A172 (cell line): ENCODE data around the gene IGFBP3. TPM values are rescaled to one million over a fixed set of nuclear protein-coding genes. Genes with fewer than 3 reads are reported as not detected.

Source experiments
- DNase-seq: peaks from one replicate; pipeline ENCODE4 v3.0.0-alpha.2; 2015; ENCODE audit warnings: low spot score
- total RNA-seq: library from RNA; depleted of rRNA; stranded (reverse); fragments of >200 nt; shearing (Covaris generic); gene quantifications from 2 replicates; pipeline ENCODE4 v1.2.3, GENCODE V29; 2014; rRNA removed

IGFBP3 gene
- total RNA-seq, 1 experiment from 2014 or later: 62.0 TPM

DNA sequence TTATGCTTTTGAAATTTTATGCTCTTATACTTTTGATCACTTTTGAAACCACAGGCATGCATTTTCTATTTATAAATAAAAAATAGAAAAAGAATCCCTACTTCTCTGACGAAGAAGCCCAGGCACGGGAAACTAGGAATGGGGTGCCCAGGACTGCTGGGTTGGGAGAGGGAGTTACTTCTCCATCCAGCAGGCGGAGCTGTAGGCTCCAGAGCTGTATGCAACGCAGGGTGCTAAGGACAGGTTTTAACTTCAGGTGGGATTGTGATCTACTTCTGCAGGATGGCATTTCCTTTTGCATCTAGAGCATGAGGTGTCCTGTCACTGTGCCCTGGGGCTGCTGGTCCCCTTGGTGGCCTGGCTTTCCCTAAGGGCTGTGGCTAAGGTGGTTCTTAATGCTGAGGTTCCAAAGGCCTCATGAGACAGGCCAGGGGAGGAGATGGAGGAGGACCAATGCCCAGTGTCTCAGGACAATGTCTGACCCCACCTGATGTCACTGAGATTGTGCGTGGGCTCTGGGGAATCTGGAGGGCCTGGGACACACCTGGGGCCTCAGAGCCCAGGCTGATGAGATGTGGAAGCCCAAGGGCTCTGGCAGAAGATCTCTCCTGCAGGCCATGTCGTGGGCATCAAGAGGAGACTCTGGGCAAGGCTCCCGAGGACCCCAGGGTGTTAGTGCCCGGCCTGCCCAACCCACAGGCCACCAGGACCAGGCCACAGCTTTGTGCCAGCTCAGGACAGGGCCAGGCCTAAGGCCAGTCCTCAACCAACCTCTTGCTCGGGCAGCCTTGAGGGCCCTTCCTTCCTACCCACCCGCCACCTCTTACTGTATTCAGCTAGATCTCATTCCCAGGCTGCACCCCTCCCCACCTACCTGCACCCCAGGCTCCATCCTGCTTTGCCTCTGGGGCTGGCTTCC, 48.7 kb downstream of the IGFBP3 start:
- DNase-seq: no peak

DNA sequence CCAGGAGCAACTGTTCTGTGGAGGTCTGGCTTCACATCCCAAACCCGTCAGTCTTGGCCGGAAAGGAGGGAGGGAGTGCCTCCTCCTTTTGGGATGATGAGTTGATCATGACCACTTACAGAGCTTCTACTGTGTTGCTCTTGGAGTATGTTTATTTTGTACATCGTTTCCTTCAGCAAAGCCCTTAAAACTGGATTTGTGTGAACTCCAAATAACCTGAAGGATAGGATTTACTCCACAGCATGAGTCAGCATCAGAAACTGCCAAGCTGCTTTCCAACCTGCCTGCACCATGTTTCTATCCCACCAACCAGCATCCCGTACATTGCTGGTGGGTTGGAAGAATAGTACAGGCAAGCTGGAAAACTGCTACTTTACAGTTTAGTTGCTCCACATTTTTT, 51.6 kb downstream of the IGFBP3 start:
- DNase-seq: peak; percentile 54

DNA sequence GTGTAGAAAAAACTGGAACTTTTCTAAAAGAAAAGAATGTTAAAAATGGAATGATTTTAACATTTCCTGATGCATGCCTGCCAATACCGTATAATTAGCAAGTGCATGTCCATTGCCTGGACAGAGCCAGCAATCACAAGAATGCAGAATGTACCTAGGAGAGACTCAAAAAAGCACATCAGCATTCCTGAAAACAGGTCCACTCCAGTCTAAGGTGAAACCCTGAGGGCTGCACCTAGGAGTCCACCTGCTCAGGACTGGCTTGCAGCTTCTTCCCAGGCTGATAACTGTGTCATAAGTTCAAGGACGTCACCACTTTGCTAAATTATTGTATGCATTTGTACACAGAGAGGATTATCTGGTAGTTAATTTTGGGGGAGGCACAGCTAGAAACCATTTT, 53.6 kb downstream of the IGFBP3 start:
- no peak for DNase-seq

DNA sequence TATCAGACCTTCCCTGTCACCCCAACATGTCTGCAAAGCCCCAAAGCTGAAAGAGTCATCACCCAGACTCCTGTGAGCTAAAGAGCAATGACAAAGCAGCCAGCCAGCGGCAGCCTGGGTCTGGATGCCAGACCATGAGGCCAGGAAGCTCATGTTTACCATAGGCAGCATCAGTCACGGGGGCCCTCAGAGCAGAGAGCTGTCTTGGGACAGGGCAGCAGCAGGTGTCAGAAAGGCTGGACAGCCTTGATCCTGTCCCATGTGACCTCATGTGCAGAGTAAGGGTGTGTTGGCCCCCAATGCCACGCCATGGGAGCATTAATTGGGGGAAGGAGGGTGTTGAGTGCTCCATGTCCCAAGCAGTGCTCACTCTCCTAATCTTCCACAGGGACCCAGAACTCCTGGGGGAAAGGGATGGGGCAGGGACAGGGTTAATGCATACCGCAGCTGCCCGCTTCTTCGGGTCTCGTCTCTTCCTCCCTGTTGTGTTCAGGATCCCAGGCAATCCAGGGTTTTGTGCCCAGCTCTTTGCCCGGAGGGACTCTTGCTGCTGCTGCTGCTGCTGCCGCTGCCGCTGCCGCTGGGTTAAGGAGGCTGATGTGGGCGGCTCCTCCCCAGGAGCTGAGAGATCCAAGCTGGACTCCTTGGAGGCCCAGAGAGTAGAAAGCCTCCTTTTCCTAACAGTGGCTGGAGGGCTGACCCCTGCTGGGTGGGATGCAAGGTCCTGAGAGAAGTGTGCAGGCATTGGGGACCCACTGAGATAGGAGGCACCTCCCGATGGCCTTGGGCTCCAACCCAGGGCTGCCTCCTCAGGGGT, 55.3 kb downstream of the IGFBP3 start:
- no peak for DNase-seq

DNA sequence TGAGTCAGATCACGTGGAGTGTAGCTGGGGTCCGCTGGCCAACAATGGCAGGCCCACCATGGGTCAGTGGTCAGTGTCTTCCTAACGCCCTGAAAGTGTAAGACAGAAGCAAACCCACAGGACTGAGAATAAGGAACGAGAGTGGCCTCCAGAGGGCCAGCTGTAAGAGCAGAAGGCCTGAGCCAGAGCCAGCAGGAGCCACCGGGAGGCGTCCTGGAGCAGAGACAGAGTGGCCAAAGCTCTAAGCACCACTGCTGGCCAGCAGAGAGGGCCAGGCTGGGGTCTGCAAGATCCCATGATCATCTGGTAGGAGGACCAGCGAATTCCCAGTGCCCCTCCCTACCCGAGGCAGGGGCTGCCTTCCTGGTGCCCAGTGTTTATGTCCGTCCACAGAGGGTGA, 57.4 kb downstream of the IGFBP3 start:
- no peak for DNase-seq

Other genes with a start within 250 kb of the IGFBP3 start
- gene CCDC201, start 48.2 kb downstream of the IGFBP3 start, total RNA-seq: not detected in 2 replicates
- 0.12 and 0.22 TPM in 2 replicates for gene IGFBP1, start 32.8 kb downstream of the IGFBP3 start, total RNA-seq